Activated CD8-positive, alpha-beta memory T cell treated with anti-CD3 and anti-CD28 coated beads for 48 hours (primary cell): ENCODE measurements around the gene GABPA.
"Not testable (repeated sequence)": the region's sequence is repeated elsewhere in the genome, so short reads cannot be mapped to it uniquely, and the experiment has no call there.

Experiments
- DNase-seq, 3 experiments: peaks; one replicate each; pipeline ENCODE4 v3.0.0-alpha.2; 2020; ENCODE audit warnings: low read depth in 2 of 3, low spot score in 2 of 3

Gene GABPA

DNA sequence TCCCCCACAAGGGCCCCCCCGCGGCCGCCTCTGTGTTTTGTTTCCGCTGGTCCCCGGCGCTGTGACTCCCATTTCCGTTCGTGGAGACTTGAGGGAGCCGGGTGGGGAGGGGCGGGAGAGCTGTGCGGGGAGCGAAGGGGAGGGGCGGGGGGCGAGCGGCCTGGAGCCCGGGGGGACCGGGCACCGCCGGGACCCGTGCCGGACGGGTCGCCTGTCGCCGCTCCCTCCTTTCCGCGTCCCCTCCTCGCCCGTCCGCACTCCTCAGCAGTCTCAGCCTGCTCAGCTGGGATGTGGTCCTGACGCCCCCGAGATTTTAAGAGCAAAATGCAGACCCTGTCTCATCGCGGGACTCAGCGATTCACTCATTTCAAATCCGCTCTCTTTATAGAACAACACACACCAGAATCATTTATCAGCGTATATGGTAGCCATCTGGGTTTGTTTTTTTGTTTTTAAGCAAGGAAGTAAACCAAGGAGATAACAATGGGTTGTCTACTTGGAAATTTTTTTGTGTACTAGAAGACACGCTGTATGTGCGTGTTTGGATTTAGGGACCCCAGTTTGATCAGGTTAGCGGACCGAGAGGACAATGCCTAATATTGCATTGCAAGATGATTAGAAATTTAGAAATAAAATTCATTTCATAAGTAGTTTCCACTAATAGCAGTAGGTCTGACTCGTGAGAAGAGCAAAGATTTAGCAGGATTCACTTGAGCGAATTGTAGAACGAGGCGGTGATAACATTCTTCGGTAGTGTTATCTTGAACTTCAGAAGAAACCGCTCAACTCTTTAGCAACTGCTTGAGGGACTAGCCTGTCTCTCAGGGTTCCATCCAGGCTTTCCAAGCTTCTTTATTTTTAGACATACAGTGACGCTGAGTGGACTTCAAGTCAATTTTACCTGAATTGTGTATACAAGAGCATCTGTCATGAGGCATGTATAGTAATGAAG lies 1.1 kb downstream of the GABPA start:
- no peak for DNase-seq

DNA sequence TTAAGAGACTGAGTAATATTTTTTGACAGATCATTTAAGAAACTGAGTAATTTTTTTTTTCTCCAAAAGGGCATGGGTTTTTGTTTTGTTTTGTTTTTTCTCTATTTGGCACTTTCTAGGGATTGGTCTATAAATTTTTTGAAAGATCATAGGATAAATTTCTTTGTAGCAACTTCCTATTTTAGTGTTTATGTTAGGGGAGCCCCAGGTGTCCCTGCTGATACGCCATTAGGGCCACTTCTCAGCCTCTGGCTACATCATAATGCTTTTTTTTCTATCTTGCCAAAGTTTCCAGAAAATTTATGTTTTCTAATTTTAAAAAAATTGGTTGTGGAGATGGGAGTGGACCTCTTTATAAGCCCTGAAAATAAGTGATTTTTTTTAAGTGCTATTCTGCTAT lies 2.6 kb downstream of the GABPA start:
- no peak for DNase-seq

DNA sequence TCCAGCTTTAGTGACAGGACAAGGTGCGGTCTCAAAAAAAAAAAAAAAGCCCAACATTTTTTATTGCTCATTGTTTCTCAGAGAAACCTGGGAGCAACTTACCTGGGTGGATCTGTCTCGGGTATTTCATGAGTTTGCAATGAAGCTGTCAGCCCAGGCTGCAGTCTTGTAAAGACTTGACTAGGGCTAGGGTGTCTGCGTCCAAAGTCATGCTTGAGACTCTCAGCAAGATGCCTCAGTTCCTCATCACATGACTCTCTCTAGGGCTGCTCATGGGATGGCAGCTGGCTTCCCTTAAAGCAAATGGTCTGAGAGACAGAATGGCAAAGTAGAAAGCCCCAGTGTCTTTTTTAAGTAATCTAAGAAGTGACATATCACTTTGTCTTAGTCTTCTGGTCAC lies 8.1 kb downstream of the GABPA start:
- DNase-seq = no peak

DNA sequence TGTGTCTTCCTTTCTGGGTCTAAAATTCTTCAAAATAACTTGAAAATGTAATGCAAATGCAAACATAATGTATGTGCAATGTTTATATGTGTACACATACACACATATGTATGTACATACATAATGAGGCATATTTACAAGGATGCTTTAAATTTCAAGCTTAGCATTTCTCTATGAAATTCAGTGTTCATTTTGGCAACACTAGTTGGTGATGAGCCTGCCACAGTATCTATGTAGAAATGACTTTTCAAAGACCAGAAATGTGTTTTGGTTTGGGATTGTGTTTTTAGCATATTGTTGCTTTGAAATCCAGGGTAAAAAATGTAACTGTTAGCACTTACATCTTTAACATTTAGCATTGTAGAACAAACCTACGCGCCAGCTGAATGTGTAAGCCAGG lies 10.1 kb downstream of the GABPA start:
- no peak for DNase-seq

DNA sequence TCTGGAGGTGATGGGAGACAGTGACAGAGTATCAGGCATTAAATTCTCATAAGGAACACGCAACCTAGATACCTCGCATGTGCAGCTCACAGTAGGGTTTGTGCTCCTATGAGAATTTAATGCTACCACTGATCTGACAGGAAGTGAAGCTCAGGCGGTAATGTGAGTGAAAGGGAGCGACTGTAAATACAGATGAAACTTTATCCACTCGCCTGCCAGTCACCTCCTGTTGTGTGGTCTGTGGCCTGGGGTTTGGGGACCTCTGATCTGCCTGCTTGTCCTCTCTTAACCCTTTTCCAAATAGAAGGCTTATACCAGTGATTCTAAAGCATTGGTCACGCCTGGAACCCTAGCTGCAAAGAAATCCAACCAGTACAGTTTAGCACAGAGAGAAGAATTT lies 15.3 kb downstream of the GABPA start:
- DNase-seq = no peak

DNA sequence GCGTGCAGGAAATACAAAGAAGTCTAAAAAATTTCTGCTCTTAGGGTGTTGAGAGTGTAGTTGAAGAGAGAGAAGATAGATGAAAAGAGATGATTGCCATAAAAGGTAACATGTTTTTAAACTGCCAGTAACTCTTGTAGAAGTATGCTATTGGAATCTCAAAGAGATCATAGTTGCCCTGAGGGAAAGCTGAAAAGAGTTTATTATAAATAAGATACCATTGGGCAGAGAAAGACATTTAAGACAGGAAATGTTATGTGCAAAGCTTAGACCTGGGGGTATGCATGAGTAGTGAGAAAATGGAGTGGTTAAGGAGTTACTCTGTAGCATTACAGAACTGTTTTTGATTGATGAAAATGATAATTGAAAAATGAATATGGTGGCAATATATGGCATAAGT lies 17.6 kb downstream of the GABPA start:
- DNase-seq = no peak

DNA sequence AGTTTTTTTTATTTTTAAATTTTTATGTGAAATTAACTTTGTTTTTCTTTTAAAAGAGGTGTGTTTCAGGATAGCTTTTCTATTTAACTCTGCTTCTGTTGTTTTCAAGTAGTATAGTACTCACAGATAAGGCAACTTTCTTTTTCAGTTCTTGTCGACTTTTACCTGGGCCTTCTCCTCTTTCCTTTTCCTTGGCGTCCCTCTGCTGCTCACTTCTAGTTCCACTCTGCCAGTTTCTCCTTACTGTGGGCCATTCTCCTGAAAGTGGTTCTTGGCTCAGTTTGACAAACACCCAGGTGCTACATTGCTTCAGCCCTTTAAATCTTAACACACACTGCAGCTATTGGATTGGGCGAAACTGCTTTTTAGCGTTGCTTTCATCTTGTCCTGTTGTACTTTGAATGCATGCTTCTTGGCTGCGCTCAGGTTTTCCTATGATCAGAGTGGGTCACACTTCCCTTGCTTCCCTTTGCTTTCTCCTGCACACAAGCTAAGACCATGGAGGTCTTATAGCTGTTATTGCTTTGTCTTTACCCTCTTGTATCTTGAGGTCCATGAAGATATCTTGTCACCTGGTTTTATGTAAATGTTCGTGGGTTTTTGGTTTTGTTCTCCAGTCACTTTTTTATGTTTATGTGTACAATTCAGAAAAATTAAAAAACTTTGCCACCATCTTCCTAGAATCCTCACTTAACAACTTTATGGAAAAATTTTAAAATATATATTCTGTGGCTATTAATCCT lies 21.6 kb downstream of the GABPA start:
- no peak for DNase-seq

DNA sequence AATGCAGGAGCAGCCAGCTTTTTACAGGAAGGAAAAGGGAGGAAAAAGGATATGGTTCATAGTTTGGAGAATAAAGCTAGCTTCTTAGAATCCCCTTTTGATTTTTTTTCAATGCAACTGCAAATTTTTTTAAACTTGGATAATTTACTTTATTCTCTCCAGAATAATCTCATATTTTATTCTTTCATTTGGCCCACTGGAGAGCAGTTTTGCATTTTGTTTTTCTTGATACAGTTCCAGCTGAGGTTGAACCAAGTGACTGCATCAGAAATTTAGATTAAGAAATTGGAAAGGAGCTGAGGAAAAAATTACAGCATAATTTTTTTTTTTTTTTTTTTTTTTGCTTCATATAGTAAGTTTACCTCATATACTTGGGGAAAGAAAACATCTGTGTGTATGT lies 22.8 kb downstream of the GABPA start:
- DNase-seq = no peak

DNA sequence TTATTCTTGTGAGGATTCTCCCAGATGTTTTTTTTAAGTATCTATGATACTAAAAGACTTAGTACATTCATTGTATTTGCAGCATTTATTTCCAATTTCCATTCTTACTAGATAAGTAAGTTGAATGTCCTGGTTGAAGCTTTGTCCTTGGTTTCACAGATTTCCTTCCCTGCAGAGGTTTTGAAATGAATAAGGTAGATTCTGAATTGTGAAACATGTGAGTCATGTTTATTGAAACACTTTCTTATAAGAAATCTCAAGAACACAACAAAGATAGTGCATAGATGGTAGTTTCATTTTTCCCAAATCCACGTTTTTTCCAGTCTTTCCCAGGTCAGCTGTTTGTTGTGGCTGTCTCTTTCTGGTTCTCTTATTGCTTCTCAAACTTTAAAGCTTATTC lies 24.8 kb downstream of the GABPA start:
- no peak for DNase-seq

DNA sequence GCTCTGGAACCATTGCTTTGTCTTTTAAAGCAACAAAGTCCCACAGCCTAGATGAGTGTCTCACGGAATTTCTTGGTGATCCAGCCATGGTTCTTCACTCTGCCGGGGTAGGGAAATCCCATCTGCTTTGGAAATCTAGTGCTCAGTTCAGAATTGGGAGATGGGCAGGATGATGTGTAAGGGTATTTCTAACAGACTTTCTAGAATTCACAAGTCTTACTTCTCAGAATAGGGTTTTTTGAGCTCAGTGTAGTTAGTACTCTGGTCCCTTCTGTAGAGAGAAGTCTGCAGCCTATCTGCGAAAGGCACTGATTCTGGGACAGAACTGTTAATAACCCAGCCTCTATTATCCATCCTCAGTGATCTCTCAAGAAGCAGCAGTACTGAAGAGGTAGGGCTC lies 25.3 kb downstream of the GABPA start:
- DNase-seq = no peak

DNA sequence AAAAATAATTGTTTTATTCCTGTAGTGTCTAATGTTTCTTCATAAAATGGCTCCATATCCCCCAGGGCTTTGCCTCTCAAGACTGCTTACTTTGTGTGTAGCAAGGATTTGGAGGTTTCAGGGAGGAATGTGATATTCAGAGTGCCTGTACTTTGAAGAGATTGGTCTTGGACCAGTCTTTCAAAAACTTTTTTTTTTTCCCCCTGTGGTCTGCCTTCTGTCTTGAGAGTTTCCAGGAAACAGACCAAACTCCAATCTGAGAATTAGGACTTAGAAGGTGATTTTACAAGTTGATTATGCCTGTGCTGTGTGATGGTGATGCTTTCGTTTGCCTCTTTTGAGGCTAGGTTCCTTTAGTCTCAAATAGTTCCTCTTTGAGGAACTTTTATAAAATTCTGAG lies 25.9 kb downstream of the GABPA start:
- DNase-seq = no peak

DNA sequence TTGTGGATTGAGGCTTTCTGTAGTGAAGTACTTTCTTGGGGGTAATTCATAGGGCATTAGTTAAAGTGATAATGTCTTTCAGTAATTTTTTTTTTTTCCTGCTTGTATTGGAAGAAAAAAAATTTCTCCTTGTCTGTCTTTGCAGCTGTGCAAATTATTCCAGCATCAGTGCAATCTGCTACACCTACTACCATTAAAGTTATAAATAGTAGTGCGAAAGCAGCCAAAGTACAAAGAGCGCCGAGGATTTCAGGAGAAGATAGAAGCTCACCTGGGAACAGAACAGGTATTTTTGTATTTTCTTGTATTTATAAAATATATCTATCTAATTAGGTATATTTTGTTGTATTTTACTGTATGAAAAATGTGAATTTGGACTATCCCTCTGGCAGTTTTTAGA lies 29.3 kb downstream of the GABPA start:
- DNase-seq = no peak

DNA sequence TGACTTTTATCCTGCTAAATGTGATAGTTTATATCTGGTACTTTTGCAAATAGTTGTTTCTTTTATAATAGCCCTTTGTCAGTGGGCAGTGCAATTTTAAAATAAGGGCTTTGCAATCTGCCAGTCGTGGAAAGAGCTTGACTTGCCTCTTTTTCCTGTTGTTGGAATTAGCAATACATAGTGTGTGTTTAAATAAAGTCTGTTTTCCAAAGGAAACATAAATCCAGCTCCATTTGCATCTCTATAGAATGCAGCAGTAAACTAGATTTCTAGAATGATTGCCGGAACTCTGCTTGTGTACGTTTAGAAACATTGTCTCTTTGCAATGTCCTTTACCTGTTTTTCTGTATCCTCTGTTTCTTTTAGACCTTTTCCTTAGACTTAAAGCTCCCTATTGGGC lies 33.1 kb downstream of the GABPA start:
- no peak for DNase-seq

DNA sequence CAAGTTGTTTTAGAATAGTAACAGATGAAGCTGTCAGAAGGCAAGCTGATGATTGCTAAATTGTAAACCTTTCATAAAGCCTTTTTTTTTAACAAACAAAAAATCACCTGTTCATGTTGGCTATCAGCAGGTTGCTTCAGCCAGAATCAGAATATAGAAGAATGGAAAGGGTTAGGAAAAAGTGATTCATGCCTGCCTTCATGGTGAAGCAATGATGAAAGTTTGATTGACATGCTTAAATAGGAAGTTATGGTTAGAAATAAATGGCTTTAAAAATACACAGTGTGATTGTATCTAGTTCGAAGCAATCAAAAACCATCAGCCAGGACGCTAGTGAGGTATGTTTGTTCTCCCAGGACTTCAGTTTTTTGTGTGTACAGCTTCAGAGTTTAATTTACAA lies 37.9 kb downstream of the GABPA start:
- no peak for DNase-seq

DNA sequence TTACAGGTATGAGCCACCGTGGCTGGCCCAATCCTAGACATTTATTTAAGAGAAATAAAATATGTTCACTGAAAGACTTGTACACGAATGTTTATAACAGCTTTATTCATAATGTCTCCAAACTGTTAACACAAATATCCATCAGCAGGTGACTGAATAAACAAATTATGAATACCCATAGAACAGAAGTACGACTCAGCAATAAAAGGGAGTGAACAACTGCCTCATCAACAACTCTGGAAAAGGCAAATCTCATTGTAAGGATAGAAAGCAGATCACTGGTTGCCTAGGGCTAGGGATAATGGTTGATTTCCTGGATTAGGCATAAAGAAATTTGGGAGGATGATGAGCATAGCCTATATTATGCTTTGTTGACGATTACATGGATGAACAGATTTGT lies 41.7 kb downstream of the GABPA start:
- no peak for DNase-seq

DNA sequence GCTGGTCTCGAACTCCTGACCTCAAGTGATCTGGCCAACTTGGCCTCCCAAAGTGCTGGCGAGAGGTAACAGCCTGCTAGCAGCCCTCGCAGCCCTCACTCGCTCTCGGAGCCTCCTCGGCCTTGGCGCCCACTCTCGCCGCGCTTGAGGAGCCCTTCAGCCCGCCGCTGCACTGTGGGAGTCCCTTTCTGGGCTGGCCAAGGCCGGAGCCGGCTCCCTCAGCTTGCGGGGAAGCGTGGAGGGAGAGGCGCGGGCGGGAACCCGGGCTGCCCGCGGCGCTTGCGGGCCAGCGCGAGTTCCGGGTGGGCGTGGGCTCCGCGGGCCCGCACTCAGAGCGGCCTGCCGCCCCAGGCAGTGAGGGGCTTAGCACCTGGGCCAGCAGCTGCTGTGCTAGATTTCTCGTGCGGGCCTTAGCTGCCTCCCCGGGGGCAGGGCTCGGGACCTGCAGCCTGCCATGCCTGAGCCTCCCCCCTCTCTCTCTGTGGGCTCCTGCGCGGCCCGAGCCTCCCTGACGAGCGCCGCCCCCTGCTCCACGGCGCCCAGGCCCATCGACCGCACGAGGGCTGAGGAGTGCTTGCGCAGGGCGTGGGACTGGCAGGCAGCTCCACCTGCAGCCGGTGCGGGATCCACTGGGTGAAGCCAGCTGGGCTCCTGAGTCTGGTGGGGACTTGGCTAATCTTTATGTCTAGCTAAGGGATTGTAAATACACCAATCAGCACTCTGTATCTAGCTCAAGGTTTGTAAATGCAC lies 43.5 kb downstream of the GABPA start:
- DNase-seq = not testable (repeated sequence)

DNA sequence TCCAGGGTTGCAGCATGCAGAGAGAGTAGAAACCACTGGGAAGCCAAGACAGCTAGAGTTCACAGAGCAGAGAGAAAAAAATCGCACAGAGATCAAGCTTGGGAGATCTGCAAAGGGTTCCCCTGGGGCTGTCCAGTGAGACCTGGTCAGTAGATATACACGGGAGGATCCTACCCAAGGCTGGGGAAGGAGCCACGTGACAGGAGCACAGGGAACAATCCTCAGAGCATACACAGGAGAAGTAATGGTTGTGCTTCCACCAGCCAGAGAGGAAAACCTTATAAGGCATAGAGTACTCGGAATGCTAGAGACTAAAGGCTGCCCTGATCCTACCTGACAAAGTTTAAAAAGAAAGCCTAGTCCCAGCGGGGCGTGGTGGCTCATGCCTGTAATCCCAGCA lies 53.9 kb downstream of the GABPA start:
- no peak for DNase-seq

DNA sequence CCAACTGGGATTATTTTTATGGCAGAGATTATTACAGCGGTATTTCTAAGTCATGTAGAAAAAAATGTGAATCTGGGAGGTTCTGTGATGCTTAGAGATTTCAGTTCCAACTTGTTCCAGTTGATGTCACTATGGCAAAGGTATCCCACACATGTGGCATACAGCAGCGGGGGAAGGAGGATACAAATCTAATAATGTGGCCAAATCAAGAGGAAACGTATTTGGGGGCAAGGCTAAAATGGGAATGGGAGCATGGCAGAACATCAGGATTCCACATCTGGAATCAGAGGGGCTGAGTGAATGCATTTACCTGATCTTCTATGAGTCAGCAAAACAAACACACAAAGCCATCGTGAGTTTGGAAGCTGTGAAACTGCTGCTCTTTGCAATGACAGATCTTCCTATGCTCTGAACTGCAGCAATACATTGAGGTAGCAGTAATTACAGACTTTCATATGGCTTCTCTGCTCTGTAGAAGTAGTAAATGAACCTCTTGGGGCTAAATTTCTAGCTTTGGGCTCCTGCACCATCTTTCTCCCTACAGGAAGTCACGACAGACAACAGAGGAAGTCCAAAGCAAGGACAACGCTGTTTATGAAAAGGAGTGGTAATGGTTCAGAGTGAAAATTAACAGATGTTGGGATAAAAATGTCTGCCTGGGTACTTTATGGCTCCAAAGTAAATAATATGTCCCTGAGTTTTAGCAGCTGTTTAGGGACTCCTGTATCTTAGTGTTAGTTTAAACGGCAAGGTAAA lies 55.5 kb downstream of the GABPA start:
- peak in 1 of 3 experiments; percentile 3 for DNase-seq

DNA sequence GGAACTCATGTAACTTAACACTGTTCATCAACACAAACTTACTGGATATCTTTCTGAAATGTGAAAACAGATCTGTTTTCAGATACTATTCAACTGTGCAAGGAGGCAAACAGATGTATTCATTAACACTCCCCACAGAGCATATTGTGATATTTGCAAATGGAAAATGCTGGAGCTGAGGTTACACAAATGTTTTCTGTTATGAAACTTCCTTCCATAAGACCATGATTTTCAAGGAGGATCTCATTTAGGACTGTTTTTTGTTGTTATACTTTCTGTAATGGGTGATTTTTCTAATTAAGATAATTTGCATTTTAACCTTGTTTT lies 56.1 kb downstream of the GABPA start:
- DNase-seq = no peak

DNA sequence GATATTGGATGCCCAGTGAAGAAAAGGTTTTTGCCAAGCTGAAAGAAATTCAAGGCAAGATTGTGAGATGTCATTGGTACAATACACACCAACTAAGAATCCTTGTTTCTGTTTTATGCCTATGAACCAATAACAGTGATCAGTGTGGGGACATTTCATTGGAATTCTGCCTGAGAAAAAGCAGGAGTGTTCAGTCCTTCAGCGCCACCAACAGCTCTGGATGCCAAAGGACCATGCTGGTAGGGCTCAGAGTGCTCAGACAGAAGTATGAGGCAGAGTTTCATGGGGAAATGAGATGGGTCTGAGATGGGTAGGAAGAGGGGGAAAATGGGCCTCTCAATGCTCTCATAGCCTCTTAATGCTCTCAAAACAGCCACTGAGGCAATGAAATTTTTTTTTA lies 56.5 kb downstream of the GABPA start:
- no peak for DNase-seq
